Adipose tissue (tissue), 3 donors: Measurements from ENCODE around the gene TNK2. TPM values are rescaled to one million over a fixed set of nuclear protein-coding genes. Genes with fewer than 3 reads are reported as not detected.
"Not testable (repeated sequence)": the region's sequence is repeated elsewhere in the genome, so short reads cannot be mapped to it uniquely, and the experiment has no call there.

Experiments
- H3K27ac ChIP-seq: one replicate; pipeline ENCODE4 v1.5.1; 2013; ENCODE audit warnings: low read depth, low read length
- WGBS, 3 donors: extraction: QIAGEN DNeasy Blood & Tissue Kit; methylation state at CpG; one replicate each; pipeline ENCODE4 v1.1.7; 2013; 5-methylcytosine and 5-hydroxymethylcytosine counted together
- polyA plus RNA-seq, 3 donors: library from polyadenylated mRNA; stranded (reverse); fragments of 200-250 nt; gene quantifications; one replicate each; pipeline ENCODE4 v1.2.3, GENCODE V29; 2013
- donor health status: healthy with polysubstance abuse.
- donor health status: Bipolar disorder and iron deficiency.
- donor health status: healthy.

Gene TNK2
- polyA plus RNA-seq, 3 donors, result 19.7 to 51.6 (median 43.1) TPM

- no peak overlapping the region for H3K27ac ChIP-seq
- WGBS, 3 donors, result 88 to 93% (median 88%) methylated on average over 7 of the region's 7 CpGs
These were observed 63.6 kb downstream of the TNK2 start for GRCh38 chr3:195844671-195845218.

GRCh38 chr3:195839260-195840010 lies 68.9 kb downstream of the TNK2 start:
- H3K27ac ChIP-seq, result no peak overlapping the region
- WGBS, 3 donors, result 42 to 66% (median 64%) methylated on average over 17 to 19 of the region's 19 CpGs

- WGBS, 3 donors, result 73 to 78% (median 74%) methylated on average over 5 of the region's 5 CpGs
- no peak overlapping the region for H3K27ac ChIP-seq
These were observed 69.6 kb downstream of the TNK2 start for GRCh38 chr3:195838714-195839113.

GRCh38 chr3:195836476-195837135 lies 71.7 kb downstream of the TNK2 start:
- WGBS, 3 donors, result 75 to 82% (median 78%) methylated on average over 14 of the region's 14 CpGs
- no peak overlapping the region for H3K27ac ChIP-seq

GRCh38 chr3:195835791-195836190 lies 72.6 kb downstream of the TNK2 start:
- no peak overlapping the region for H3K27ac ChIP-seq
- 85 to 87% (median 85%) methylated on average over 12 to 14 of the region's 14 CpGs for WGBS, 3 donors

- no peak overlapping the region for H3K27ac ChIP-seq
- WGBS, 3 donors, result 88 to 91% (median 90%) methylated on average over 29 of the region's 29 CpGs
These were observed 73.4 kb downstream of the TNK2 start for GRCh38 chr3:195834675-195835583.

GRCh38 chr3:195829897-195830254 lies 78.5 kb downstream of the TNK2 start:
- no peak overlapping the region for H3K27ac ChIP-seq
- WGBS, 3 donors, result 59 to 76% (median 60%) methylated on average over 16 of the region's 16 CpGs

- no peak overlapping the region for H3K27ac ChIP-seq
These were observed 79.6 kb downstream of the TNK2 start for GRCh38 chr3:195828762-195829161.

GRCh38 chr3:195825857-195826804 lies 82.2 kb downstream of the TNK2 start:
- no peak overlapping the region for H3K27ac ChIP-seq
- WGBS, 3 donors, result 92 to 94% (median 93%) methylated on average over 47 of the region's 47 CpGs

More at GRCh38 chr3:195828762-195829161, 79.6 kb downstream of the TNK2 start:
- WGBS, 3 donors, result 78 to 92% (median 81%) methylated on average over 9 of the region's 9 CpGs

- no peak overlapping the region for H3K27ac ChIP-seq
- WGBS, 3 donors, result 62 to 74% (median 71%) methylated on average over 15 of the region's 15 CpGs
These were observed 83.2 kb downstream of the TNK2 start for GRCh38 chr3:195825191-195825588.

GRCh38 chr3:195824425-195825190 lies 83.7 kb downstream of the TNK2 start:
- WGBS, 3 donors, result 46 to 74% (median 66%) methylated on average over 13 of the region's 13 CpGs
- H3K27ac ChIP-seq, result not testable (repeated sequence)

GRCh38 chr3:195823999-195824398 lies 84.4 kb downstream of the TNK2 start:
- no peak overlapping the region for H3K27ac ChIP-seq
- 55 to 64% (median 63%) methylated on average over 13 of the region's 13 CpGs for whole genome bisulfite sequencing, 3 donors

GRCh38 chr3:195823280-195823679 lies 85.1 kb downstream of the TNK2 start:
- no peak overlapping the region for H3K27ac ChIP-seq
- WGBS, 3 donors, result 23 to 31% (median 29%) methylated on average over 10 of the region's 10 CpGs

GRCh38 chr3:195822131-195822696 lies 86.1 kb downstream of the TNK2 start:
- H3K27ac ChIP-seq, result no peak overlapping the region
- WGBS, 3 donors, result 88 to 91% (median 88%) methylated on average over 16 of the region's 16 CpGs

- WGBS, 3 donors, result 80 to 82% (median 81%) methylated on average over 21 of the region's 21 CpGs
- no peak overlapping the region for H3K27ac ChIP-seq
These were observed 86.8 kb downstream of the TNK2 start for GRCh38 chr3:195821403-195822130.

- 81 to 87% (median 84%) methylated on average over 5 of the region's 5 CpGs for WGBS, 3 donors
These were observed 87.5 kb downstream of the TNK2 start for GRCh38 chr3:195820901-195821300.

More at GRCh38 chr3:195820901-195821300, 87.5 kb downstream of the TNK2 start:
- H3K27ac ChIP-seq, result no peak overlapping the region
